MV-4-11 (cell line): ENCODE results near the gene RASSF3.

Experiments
- DNase-seq: peaks from one replicate; lab custom pipeline; 2025; lab: John Stamatoyannopoulos, UW

Gene RASSF3

DNA sequence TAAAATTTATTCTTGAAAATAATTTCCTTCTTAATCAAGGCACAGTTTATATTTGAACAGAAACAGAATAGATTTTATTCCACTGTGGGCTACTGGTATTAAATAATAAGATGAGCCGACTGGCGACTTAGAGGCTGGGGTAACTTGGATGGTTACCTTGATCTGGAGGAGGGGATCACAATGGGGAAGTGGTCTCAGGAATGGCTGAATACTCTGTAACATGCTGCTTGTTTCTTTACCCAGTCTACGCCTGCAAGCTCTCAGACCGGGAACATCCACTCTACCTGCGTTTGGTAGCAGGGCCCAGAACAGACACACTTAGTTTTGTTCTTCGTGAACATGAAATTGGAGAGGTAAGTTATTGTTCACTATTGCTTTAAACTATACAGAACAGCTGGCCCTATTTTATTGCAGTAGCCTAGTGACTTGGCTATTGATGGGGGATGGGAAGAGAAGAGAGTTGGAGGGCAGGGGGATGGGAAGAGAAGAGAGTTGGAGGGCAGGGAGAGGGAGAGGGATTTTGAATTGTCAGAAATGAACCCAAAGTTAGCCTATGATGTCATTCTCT, 81.0 kb downstream of the RASSF3 start:
- no peak for DNase-seq

DNA sequence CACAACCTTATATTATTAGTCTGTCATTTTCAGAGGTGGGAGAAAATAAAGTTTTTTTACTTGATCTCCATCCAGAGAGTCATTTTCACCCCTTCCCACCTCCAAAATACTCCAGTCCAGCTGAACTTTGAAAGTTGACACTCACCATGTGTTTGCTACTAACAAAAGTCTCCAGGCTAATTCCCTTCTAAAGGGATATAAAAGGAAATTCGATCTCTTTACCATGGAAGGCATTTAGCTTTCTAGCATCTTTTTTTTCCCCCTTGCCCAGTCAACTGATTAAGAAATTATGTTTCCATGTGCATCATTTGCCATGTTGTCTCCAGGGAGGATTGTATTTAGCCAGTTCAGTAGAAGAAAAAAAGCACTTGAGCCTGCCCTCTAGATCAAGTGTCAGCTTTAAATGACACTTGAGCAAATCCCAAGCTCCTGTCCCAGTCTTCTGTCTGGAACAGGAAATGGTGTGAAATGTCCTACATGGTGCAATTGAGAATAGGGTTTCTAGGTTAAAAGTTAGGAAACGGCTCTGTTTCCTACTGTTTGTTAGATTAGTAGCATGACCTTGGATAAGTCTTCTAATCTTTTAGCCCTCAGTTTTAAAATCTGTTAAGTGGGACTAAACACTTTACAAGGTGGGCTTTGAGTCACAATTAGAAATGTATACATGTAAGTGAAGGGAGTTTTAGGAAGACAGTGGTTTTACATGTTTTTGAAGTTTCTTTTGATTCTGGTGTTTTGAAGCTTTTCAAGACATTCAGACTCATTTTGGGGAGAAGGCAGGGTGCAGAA, 81.7 kb downstream of the RASSF3 start:
- no peak for DNase-seq

- no peak for DNase-seq
These were observed 84.1 kb downstream of the RASSF3 start for GRCh38 chr12:64694130-64695040.

DNA sequence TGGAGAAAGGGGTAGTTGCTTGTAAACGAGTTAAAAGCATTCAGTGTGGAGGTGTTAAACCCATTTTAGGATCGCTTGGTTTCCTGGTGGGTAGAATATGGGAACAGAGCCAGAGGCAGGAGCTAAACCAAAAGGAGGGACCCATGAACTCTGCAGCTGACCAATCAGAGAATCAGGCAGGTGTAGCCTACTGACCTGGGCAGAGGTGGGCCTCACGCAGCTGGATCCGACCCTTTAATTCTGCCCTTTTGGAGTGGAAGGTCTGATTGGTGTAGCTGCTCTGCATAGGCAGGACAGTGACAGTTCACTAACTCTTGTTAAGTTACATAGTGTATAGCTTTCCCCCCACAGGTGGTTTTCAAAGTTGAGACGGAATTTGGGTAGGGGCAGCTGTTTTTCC, 85.3 kb downstream of the RASSF3 start:
- DNase-seq = no peak

GRCh38 chr12:64696080-64696741, 85.9 kb downstream of the RASSF3 start:
- DNase-seq = no peak

- DNase-seq = peak; percentile 91
These were observed 89.3 kb downstream of the RASSF3 start for GRCh38 chr12:64699504-64700115.

DNA sequence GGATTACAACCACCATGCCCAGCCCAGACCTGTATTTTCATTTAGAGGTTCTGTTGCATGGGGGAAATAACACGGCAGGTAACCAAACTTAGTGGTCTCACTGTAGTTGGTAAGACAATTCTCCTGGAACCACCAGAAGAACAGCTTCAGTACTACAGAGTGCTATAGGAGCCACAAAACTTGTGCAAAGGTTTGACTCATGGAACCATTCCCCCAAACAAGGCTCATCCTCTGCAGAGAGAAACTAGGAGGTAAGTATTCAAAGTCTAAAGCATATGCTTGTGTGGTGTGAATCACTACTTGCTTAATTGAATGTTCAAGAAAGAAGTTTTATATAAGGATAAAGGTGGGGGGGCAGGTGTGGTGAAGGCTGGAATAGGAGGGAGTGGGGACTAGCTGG, 90.2 kb downstream of the RASSF3 start:
- no peak for DNase-seq

GRCh38 chr12:64701283-64701682, 91.0 kb downstream of the RASSF3 start:
- no peak for DNase-seq

DNA sequence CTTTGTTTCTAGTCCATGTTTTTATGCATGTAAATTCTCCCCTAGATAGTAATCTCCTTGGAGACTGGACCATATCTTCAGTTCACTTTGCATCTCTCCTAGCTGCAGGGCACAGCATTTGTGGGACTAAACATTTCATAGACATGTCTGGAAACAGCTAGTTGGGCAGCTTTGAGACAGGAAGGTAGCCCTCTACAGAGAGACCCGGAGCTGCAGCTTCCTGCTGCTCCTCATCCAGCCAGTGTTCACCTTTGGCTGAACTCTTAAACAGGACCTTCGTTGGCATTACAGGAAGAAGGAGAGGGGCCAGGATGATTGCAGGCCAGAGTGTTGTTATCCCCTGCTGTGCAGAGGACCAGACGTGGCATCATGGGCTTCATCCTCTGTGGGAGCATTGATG, 96.0 kb downstream of the RASSF3 start:
- DNase-seq = no peak

- no peak for DNase-seq
These were observed 96.6 kb downstream of the RASSF3 start for GRCh38 chr12:64706857-64707256.

DNA sequence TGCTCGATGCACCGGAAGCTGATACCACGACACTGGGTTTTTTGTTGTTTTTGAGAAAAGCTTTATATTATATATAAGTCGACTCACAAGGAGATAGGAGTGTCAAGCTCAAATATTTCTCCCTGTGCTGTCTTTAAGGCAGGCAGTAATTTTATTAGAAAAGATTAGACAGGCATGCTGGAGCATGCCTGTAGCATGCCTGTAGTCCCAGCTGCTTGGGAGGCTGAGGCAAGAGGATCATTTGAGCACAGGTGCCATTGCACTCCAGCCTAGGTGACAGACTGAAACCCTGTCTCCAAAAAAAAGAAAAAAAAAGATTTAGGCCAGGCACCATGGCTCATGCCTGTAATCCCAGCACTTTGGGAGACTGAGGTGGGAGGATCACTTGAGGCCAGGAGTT, 97.1 kb downstream of the RASSF3 start:
- no peak for DNase-seq

- no peak for DNase-seq
These were observed 97.6 kb downstream of the RASSF3 start for GRCh38 chr12:64707926-64708325.

- no peak for DNase-seq
These were observed 99.1 kb downstream of the RASSF3 start for GRCh38 chr12:64709429-64709828.

DNA sequence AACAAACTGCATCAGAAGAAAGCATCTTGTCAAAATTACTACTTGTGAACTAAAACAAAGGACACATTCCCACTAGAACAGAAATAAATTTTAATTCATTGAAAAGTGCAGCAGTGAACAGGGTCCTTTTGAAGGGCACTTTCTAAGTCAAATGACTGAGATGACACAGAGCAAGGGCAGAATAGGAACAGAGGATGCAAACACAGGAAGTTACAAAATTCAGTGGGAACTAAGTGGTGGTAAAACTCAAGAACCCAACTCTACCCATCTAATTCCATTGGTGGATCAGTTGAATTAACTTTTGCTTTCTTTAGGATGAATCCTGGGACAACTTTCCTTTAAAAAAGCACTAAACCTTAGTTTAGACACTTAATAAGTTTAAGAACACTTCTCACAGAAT, 103.1 kb downstream of the RASSF3 start:
- peak; percentile 59 for DNase-seq

- peak; percentile 61 for DNase-seq
These were observed 104.3 kb downstream of the RASSF3 start for GRCh38 chr12:64714551-64714968.

GRCh38 chr12:64716371-64716770, 106.1 kb downstream of the RASSF3 start:
- no peak for DNase-seq

DNA sequence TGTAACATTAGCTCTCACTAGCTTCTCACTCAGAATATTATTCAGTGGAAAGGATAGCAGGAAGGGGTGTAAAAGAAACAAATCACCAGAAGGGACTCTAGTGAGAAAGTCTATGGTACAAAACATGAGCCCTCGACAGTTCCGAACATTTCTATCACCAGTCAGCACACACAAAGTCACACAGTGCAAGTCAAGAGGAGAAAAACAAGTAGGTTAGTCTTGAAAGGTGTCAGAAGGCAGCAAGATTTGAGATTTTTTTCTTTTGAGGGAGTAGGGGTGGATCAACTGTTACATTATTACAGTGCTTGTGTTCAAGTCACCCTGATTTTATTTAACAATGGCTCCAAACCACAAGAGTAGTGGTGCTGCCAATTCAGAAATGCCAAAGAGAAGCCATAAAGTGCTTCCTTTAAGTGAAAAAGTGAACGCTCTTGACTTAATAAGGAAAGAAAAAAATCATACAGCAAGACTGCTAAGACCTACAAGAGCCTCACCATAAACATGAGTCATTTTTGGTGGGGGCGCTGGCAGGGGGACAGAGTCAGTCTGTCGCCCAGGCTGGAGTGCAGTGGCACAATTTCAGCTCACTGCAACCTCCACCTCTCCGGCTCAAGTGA, 106.7 kb downstream of the RASSF3 start:
- DNase-seq = no peak

DNA sequence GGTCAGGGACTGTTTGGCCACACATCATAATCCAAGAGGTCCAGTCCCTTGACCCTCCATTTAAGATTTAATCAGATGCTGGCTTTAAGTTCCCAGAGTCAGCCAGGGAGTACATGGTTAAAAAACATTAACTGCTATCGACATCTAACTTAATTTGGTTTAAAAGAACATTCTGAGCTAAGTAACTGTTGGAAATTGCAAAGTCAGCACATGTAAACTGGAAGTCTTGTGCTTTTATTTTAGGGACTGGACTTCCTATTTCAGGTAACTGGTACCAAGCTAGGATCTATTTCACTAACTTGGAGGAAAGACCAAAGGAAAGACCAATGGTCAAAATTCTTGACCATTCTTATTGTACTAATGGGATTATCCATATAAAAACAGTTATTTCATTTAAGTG, 108.4 kb downstream of the RASSF3 start:
- DNase-seq = no peak

- DNase-seq = no peak
These were observed 110.6 kb downstream of the RASSF3 start for GRCh38 chr12:64720884-64721283.

DNA sequence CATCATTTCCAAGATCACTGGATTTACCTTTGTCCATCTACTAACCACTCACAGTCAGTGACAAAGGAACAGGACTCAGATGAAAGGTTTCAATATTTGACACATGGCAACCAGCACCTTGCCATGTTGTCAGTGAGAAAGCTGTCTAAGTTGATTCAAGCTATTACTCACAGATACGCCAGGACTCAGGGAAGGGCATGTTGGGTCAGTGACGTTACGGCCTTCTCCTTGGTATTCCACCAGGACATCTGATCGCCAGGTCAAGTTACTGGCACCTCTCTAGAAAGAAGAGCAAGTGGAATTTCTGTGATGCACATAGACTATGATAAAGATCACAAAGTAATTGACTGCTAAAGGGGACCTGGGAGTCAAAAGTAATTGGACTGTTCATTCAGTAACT, 112.5 kb downstream of the RASSF3 start:
- DNase-seq = no peak

DNA sequence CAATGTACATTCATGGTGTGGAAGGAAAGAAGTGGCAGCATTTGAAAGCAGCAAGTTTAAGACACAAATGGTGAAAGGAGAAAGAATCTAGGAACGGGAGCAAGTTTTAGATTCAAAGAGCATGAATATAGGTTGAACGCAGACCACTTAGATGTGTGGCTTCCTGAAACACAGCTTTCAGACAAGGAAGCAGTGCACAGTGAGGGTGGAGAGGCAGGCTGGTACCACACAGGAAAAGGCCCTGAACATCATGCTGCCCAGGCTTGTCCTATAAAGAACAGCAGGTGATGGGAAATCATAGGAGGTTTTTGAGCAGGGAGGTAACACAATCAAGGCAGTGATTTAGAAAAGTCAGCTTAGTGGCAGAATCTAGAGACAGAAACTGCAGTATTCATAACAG, 113.3 kb downstream of the RASSF3 start:
- DNase-seq = no peak
